ENCODE results near the gene CLCN1.

Gene CLCN1

GRCh38 chr7:143290293-143290692, 25.6 kb upstream of the CLCN1 start:
- Histone ChIP-seq H3K9ac (ENCODE audit: low read depth, low read length, poor library complexity, severe bottlenecking) (peak overlapping the region; percentile 88), H3K79me2 (ENCODE audit: insufficient read depth, low read length) (peaks cover 69% of the 10 kb centered on the region), H3F3A (ENCODE audit: low read depth) (no peaks in the 10 kb centered on the region), H2AFZ (ENCODE audit: low read length) (no peak overlapping the region), H3K4me1 (ENCODE audit: insufficient read depth, low read length, poor library complexity, severe bottlenecking) (peaks cover 48% of the 10 kb centered on the region), H3K27me3 (ENCODE audit: insufficient read depth, low read length, poor library complexity, severe bottlenecking) (no peaks in the 10 kb centered on the region), H3K4me3 (ENCODE audit: low read length, poor library complexity, severe bottlenecking) (peak overlapping the region; percentile 77), H3K4me2 (ENCODE audit: low read depth, low read length, poor library complexity, severe bottlenecking) (peak overlapping the region; percentile 89), H3K36me3 (ENCODE audit: insufficient read depth, low read length) (peaks cover 31% of the 10 kb centered on the region; the same call in 1 of the 2 replicates), H3K9me3 (ENCODE audit: insufficient read depth, low read depth, low read length) (no peaks in the 10 kb centered on the region), H3K9me2 (replicated peaks; ENCODE audit: low read depth, low read length) (no peaks in the 10 kb centered on the region), H4K20me1 (ENCODE audit: insufficient read depth, low read length, poor library complexity, severe bottlenecking) (peaks cover 50% of the 10 kb centered on the region)
- TF ChIP-seq CTCF (conservative IDR thresholded peaks at IDR 0.05; ENCODE audit: low read length) (no peak), EZH2phosphoT487 (IDR thresholded peaks at IDR 0.05; ENCODE audit: borderline replicate concordance) (no peak)

- Histone ChIP-seq H3F3A (ENCODE audit: low read depth) (no peaks in the 10 kb centered on the region), H3K4me2 (ENCODE audit: low read depth, low read length, poor library complexity, severe bottlenecking) (peak overlapping the region; percentile 89), H3K9ac (ENCODE audit: low read depth, low read length, poor library complexity, severe bottlenecking) (no peak overlapping the region), H3K9me2 (replicated peaks; ENCODE audit: low read depth, low read length) (no peaks in the 10 kb centered on the region), H3K79me2 (ENCODE audit: insufficient read depth, low read length) (peaks cover 91% of the 10 kb centered on the region), H2AFZ (ENCODE audit: low read length) (no peak overlapping the region), H3K4me3 (ENCODE audit: low read length, poor library complexity, severe bottlenecking) (no peak overlapping the region), H3K27me3 (ENCODE audit: insufficient read depth, low read length, poor library complexity, severe bottlenecking) (no peaks in the 10 kb centered on the region), H3K36me3 (ENCODE audit: insufficient read depth, low read length) (peaks cover 50% of the 10 kb centered on the region), H3K4me1 (ENCODE audit: insufficient read depth, low read length, poor library complexity, severe bottlenecking) (peaks cover 61% of the 10 kb centered on the region), H3K9me3 (ENCODE audit: insufficient read depth, low read depth, low read length) (no peaks in the 10 kb centered on the region), H4K20me1 (ENCODE audit: insufficient read depth, low read length, poor library complexity, severe bottlenecking) (peaks cover 65% of the 10 kb centered on the region)
- TF ChIP-seq EZH2phosphoT487 (IDR thresholded peaks at IDR 0.05; ENCODE audit: borderline replicate concordance) (no peak), CTCF (conservative IDR thresholded peaks at IDR 0.05; ENCODE audit: low read length) (no peak)
Measured at GRCh38 chr7:143292876-143293275, 23.0 kb upstream of the CLCN1 start.

GRCh38 chr7:143295870-143296269, 20.0 kb upstream of the CLCN1 start:
- peaks cover 52% of the 10 kb centered on the region for H4K20me1 ChIP-seq (ENCODE audit: insufficient read depth, low read length, poor library complexity, severe bottlenecking)
- peak overlapping the region; percentile 40 for H3K4me3 ChIP-seq (ENCODE audit: low read length, poor library complexity, severe bottlenecking)
- H3K27me3 ChIP-seq (ENCODE audit: insufficient read depth, low read length, poor library complexity, severe bottlenecking), result no peaks in the 10 kb centered on the region
- H3K9me2 ChIP-seq (replicated peaks; ENCODE audit: low read depth, low read length), result no peaks in the 10 kb centered on the region
- peaks cover 80% of the 10 kb centered on the region for H3K36me3 ChIP-seq (ENCODE audit: insufficient read depth, low read length)
- peak overlapping the region; percentile 63 for H3K4me2 ChIP-seq (ENCODE audit: low read depth, low read length, poor library complexity, severe bottlenecking)
- no peaks in the 10 kb centered on the region for H3K9me3 ChIP-seq (ENCODE audit: insufficient read depth, low read depth, low read length)
- H3K79me2 ChIP-seq (ENCODE audit: insufficient read depth, low read length), result peaks cover 72% of the 10 kb centered on the region
- H3K4me1 ChIP-seq (ENCODE audit: insufficient read depth, low read length, poor library complexity, severe bottlenecking), result peaks cover 45% of the 10 kb centered on the region
- no peaks in the 10 kb centered on the region for H3F3A ChIP-seq (ENCODE audit: low read depth)
- H2AFZ ChIP-seq (ENCODE audit: low read length), result no peak overlapping the region
- H3K9ac ChIP-seq (ENCODE audit: low read depth, low read length, poor library complexity, severe bottlenecking), result peak overlapping the region; percentile 34
- TF ChIP-seq CTCF (conservative IDR thresholded peaks at IDR 0.05; ENCODE audit: low read length) (no peak), EZH2phosphoT487 (IDR thresholded peaks at IDR 0.05; ENCODE audit: borderline replicate concordance) (no peak)
